PC-9 (cell line): Measurements from ENCODE around the gene PLEKHA1. TPM values are rescaled to one million over a fixed set of nuclear protein-coding genes. Genes with fewer than 3 reads are reported as not detected.

Experiments used
- BruUV-seq: library from RNA; stranded (reverse); fragments of 400-500 nt; replicated peaks from 2 replicates; lab custom pipeline; 2021; lab: Mats Ljungman, UMichigan
- CTCF ChIA-PET: fragments of 300-600 bp; sonication (Branson Sonifier 250); formaldehyde crosslinking; loops from one replicate; lab custom pipeline; 2022; ENCODE audit warnings: antibody characterized with exemption; lab: Charles Lee
- POLR2A ChIA-PET: fragments of 300-600 bp; sonication (Branson Sonifier 250); formaldehyde crosslinking; loops from one replicate; lab custom pipeline; 2022; ENCODE audit warnings: antibody characterized with exemption; ENCODE audit not compliant: unreplicated experiment; lab: Charles Lee
- DNase-seq, 2 experiments: peaks; one replicate each; pipeline versions ENCODE4 v3.0.0 to v3.0.0-alpha.2; 2015 to 2022; ENCODE audit warnings: mixed read lengths in 1 of 2
- H2AFZ ChIP-seq: fragments of 200-600 bp; sonication (generic); 2 replicates; pipeline ENCODE4 v1.8.1; 2017; ENCODE audit warnings: antibody characterized with exemption
- H3F3A ChIP-seq: fragments of 200-600 bp; sonication (generic); 2 replicates; pipeline ENCODE4 v1.8.1; 2017; ENCODE audit warnings: antibody characterized with exemption, mild to moderate bottlenecking, low read depth; ENCODE audit not compliant: insufficient read depth
- H3K27ac ChIP-seq: fragments of 200-600 bp; sonication (generic); 2 replicates; pipeline ENCODE4 v1.6.1; 2016; ENCODE audit warnings: mixed run types
- H3K27me3 ChIP-seq: fragments of 200-600 bp; sonication (generic); 2 replicates; pipeline ENCODE4 v1.6.1; 2016; ENCODE audit warnings: low read depth, mixed run types; ENCODE audit not compliant: insufficient read depth
- H3K36me3 ChIP-seq: fragments of 200-600 bp; sonication (generic); 2 replicates; pipeline ENCODE4 v1.6.1; 2016; ENCODE audit warnings: low read depth, mixed run types
- H3K4me1 ChIP-seq: fragments of 200-600 bp; sonication (generic); replicated peaks from 2 replicates; pipeline ENCODE4 v1.6.1; 2016; ENCODE audit warnings: mixed run types; ENCODE audit not compliant: insufficient read depth
- H3K4me2 ChIP-seq: fragments of 200-600 bp; sonication (generic); 2 replicates; pipeline ENCODE4 v1.6.1; 2017; ENCODE audit warnings: mixed run types
- H3K4me3 ChIP-seq: fragments of 200-600 bp; sonication (generic); 2 replicates; pipeline ENCODE4 v1.6.1; 2016; ENCODE audit warnings: mixed run types
- H3K79me2 ChIP-seq: fragments of 200-600 bp; sonication (generic); 2 replicates; pipeline ENCODE4 v1.6.1; 2017; ENCODE audit warnings: low read depth, mixed run types
- H3K9me2 ChIP-seq: fragments of 200-600 bp; sonication (generic); 2 replicates; pipeline ENCODE4 v1.8.1; 2017; ENCODE audit warnings: mild to moderate bottlenecking; ENCODE audit not compliant: insufficient read depth
- H3K9me3 ChIP-seq: fragments of 200-600 bp; sonication (generic); 2 replicates; pipeline ENCODE4 v1.8.1; 2016; ENCODE audit warnings: low read depth; ENCODE audit not compliant: insufficient read depth
- H4K20me1 ChIP-seq: fragments of 200-600 bp; sonication (generic); 2 replicates; pipeline ENCODE4 v1.8.1; 2017; ENCODE audit not compliant: insufficient read depth
- CTCF ChIP-seq: fragments of 200-600 bp; sonication (generic); conservative IDR thresholded peaks from 2 replicates; pipeline ENCODE4 v1.6.1; 2017; ENCODE audit warnings: mixed run types, antibody characterized with exemption, mild to moderate bottlenecking, moderate library complexity
- EZH2 ChIP-seq: fragments of 200-600 bp; sonication (generic); IDR thresholded peaks from 2 replicates; pipeline ENCODE4 v1.8.0; 2017; ENCODE audit warnings: antibody characterized with exemption, low read depth
- intact Hi-C: fragments of 100-400 bp; cut with micrococcal nuclease; formaldehyde crosslinking; loops from one replicate; pipeline ENCODE4 v1.10.0; 2022; ENCODE audit not compliant: unreplicated experiment
- total RNA-seq: library from RNA; stranded (reverse); gene quantifications from 2 replicates; pipeline ENCODE4 v1.2.3, GENCODE V29; 2021

PLEKHA1 gene
- total RNA-seq, 1 experiment from 2014 or later: 33.8 TPM

- no TSS peak for BruUV-seq
- POLR2A ChIA-PET: no interaction called here
- H3K4me3 ChIP-seq: no peak overlapping the region
- no peaks in the 10 kb centered on the region for H4K20me1 ChIP-seq
- no peaks in the 10 kb centered on the region for H3K36me3 ChIP-seq
- CTCF ChIA-PET: no interaction called here
- no peaks in the 10 kb centered on the region for H3K79me2 ChIP-seq
- no peak overlapping the region for H3K27ac ChIP-seq
- H3F3A ChIP-seq: no peaks in the 10 kb centered on the region
- no peaks in the 10 kb centered on the region for H3K27me3 ChIP-seq
- H3K9me3 ChIP-seq: no peaks in the 10 kb centered on the region
- H3K9me2 ChIP-seq: no peaks in the 10 kb centered on the region
- no peaks in the 10 kb centered on the region for H3K4me1 ChIP-seq
- H3K4me2 ChIP-seq: no peak overlapping the region
- no peak overlapping the region for H2AFZ ChIP-seq
- intact Hi-C loops: no loop called here
- no peak for DNase-seq
- TF ChIP-seq EZH2: no peak
- TF ChIP-seq CTCF: no peak
These were observed 28.1 kb downstream of the PLEKHA1 start for GRCh38 chr10:122402548-122403131.

GRCh38 chr10:122404576-122404975 is 30.1 kb downstream of the PLEKHA1 start:
- no peaks in the 10 kb centered on the region for H3K9me2 ChIP-seq
- CTCF ChIA-PET: no interaction called here
- H3K4me3 ChIP-seq: no peak overlapping the region
- no peaks in the 10 kb centered on the region for H3K36me3 ChIP-seq
- intact Hi-C loops: loop anchor here (1.0 kb wide), 1 partner anchor 13 kb away; no protein-coding TSS in a partner anchor
- no peaks in the 10 kb centered on the region for H3K27me3 ChIP-seq
- TF ChIP-seq CTCF: no peak
- TF ChIP-seq EZH2: no peak
- H4K20me1 ChIP-seq: no peaks in the 10 kb centered on the region
- POLR2A ChIA-PET: interaction anchor here (0.5 kb wide), 1 partner anchor 653 kb away, joined by 3 read pairs; no protein-coding TSS in a partner anchor
- H3F3A ChIP-seq: no peaks in the 10 kb centered on the region
- H2AFZ ChIP-seq: no peak overlapping the region
- no peak overlapping the region for H3K4me2 ChIP-seq
- BruUV-seq: no TSS peak
- no peak for DNase-seq
- H3K79me2 ChIP-seq: no peaks in the 10 kb centered on the region
- H3K9me3 ChIP-seq: no peaks in the 10 kb centered on the region
- H3K27ac ChIP-seq: no peak overlapping the region
- no peaks in the 10 kb centered on the region for H3K4me1 ChIP-seq

GRCh38 chr10:122407375-122408125 is 33.0 kb downstream of the PLEKHA1 start:
- H3K9me3 ChIP-seq: no peaks in the 10 kb centered on the region
- no peak for DNase-seq
- H3K27me3 ChIP-seq: no peaks in the 10 kb centered on the region
- H3K4me1 ChIP-seq: no peaks in the 10 kb centered on the region
- H4K20me1 ChIP-seq: no peaks in the 10 kb centered on the region
- no peaks in the 10 kb centered on the region for H3K36me3 ChIP-seq
- no peak overlapping the region for H3K4me2 ChIP-seq
- ChIA-PET CTCF (no interaction called here), POLR2A (interaction anchor here (0.6 kb wide), 1 partner anchor 225 kb away, joined by 3 read pairs; no protein-coding TSS in a partner anchor)
- TF ChIP-seq EZH2: no peak
- TF ChIP-seq CTCF: no peak
- no peaks in the 10 kb centered on the region for H3K9me2 ChIP-seq
- intact Hi-C loops: no loop called here
- BruUV-seq: no TSS peak
- H3K79me2 ChIP-seq: no peaks in the 10 kb centered on the region
- H3K4me3 ChIP-seq: no peak overlapping the region
- H2AFZ ChIP-seq: no peak overlapping the region
- no peak overlapping the region for H3K27ac ChIP-seq
- no peaks in the 10 kb centered on the region for H3F3A ChIP-seq
